NCI-H187 (cell line): ENCODE data around the gene ANTXR1.

Experiments
- DNase-seq, 2 experiments: peaks; one replicate each; lab custom pipeline; 2025; lab: John Stamatoyannopoulos, UW

The ANTXR1 gene

GRCh38 chr2:69133898-69134297, 120.9 kb downstream of the ANTXR1 start:
- no peak for DNase-seq

- no peak for DNase-seq
Observed at GRCh38 chr2:69134306-69134945, 121.4 kb downstream of the ANTXR1 start.

- no peak for DNase-seq
Observed at GRCh38 chr2:69138247-69138772, 125.3 kb downstream of the ANTXR1 start.

GRCh38 chr2:69138793-69139459, 125.9 kb downstream of the ANTXR1 start:
- no peak for DNase-seq

GRCh38 chr2:69139778-69140670, 127.0 kb downstream of the ANTXR1 start:
- no peak for DNase-seq

- no peak for DNase-seq
Observed at GRCh38 chr2:69141061-69141460, 128.1 kb downstream of the ANTXR1 start.

GRCh38 chr2:69143748-69144360, 130.9 kb downstream of the ANTXR1 start:
- no peak for DNase-seq

GRCh38 chr2:69145204-69145603, 132.2 kb downstream of the ANTXR1 start:
- DNase-seq: no peak

- no peak for DNase-seq
Observed at GRCh38 chr2:69147841-69148533, 135.0 kb downstream of the ANTXR1 start.

GRCh38 chr2:69149631-69150215, 136.7 kb downstream of the ANTXR1 start:
- DNase-seq: no peak

GRCh38 chr2:69151931-69152330, 139.0 kb downstream of the ANTXR1 start:
- no peak for DNase-seq

GRCh38 chr2:69152847-69153583, 140.0 kb downstream of the ANTXR1 start:
- no peak for DNase-seq

GRCh38 chr2:69154106-69154505, 141.1 kb downstream of the ANTXR1 start:
- no peak for DNase-seq

- no peak for DNase-seq
Observed at GRCh38 chr2:69156624-69157023, 143.6 kb downstream of the ANTXR1 start.

GRCh38 chr2:69157441-69157840, 144.5 kb downstream of the ANTXR1 start:
- DNase-seq: no peak

- no peak for DNase-seq
Observed at GRCh38 chr2:69159986-69160385, 147.0 kb downstream of the ANTXR1 start.

GRCh38 chr2:69162057-69162456, 149.1 kb downstream of the ANTXR1 start:
- no peak for DNase-seq

- DNase-seq: no peak
Observed at GRCh38 chr2:69163109-69163508, 150.1 kb downstream of the ANTXR1 start.

- no peak for DNase-seq
Observed at GRCh38 chr2:69163556-69163955, 150.6 kb downstream of the ANTXR1 start.

- DNase-seq: no peak
Observed at GRCh38 chr2:69164061-69164778, 151.2 kb downstream of the ANTXR1 start.
